Hepatocyte (in vitro differentiated cells): ENCODE results near the gene VAC14. TPM values are rescaled to one million over a fixed set of nuclear protein-coding genes. Genes with fewer than 3 reads are reported as not detected.

Experiments used
- DNase-seq: peaks from one replicate; pipeline ENCODE4 v3.0.0-alpha.2; 2016; ENCODE audit warnings: low spot score
- H2AFZ ChIP-seq: fragments of 200-600 bp; sonication (generic); 2 replicates; pipeline ENCODE4 v1.6.0; 2016; ENCODE audit warnings: antibody characterized with exemption, mild to moderate bottlenecking
- H3K27ac ChIP-seq: fragments of 200-600 bp; sonication (generic); 2 replicates; pipeline ENCODE4 v1.5.1; 2016; ENCODE audit warnings: mild to moderate bottlenecking
- H3K27me3 ChIP-seq: fragments of 200-600 bp; sonication (generic); 2 replicates; pipeline ENCODE4 v1.6.1; 2016
- H3K36me3 ChIP-seq: fragments of 200-600 bp; sonication (generic); replicated peaks from 2 replicates; pipeline ENCODE4 v1.5.1; 2016; ENCODE audit warnings: low read depth; ENCODE audit not compliant: insufficient read depth
- H3K4me1 ChIP-seq: fragments of 200-600 bp; sonication (generic); 2 replicates; pipeline ENCODE4 v1.5.1; 2016; ENCODE audit warnings: mild to moderate bottlenecking, moderate library complexity; ENCODE audit not compliant: insufficient read depth
- H3K4me2 ChIP-seq: fragments of 200-600 bp; sonication (generic); 2 replicates; pipeline ENCODE4 v1.6.0; 2016
- H3K4me3 ChIP-seq: fragments of 200-600 bp; sonication (generic); 2 replicates; pipeline ENCODE4 v1.5.1; 2016; ENCODE audit warnings: mild to moderate bottlenecking
- H3K79me2 ChIP-seq: fragments of 200-600 bp; sonication (generic); 2 replicates; pipeline ENCODE4 v1.6.0; 2017; ENCODE audit warnings: mild to moderate bottlenecking
- H3K9me2 ChIP-seq: fragments of 200-600 bp; sonication (generic); replicated peaks from 2 replicates; pipeline ENCODE4 v1.6.0; 2017; ENCODE audit warnings: mild to moderate bottlenecking; ENCODE audit not compliant: insufficient read depth
- H3K9me3 ChIP-seq: fragments of 200-600 bp; sonication (generic); 2 replicates; pipeline ENCODE4 v1.5.1; 2016; ENCODE audit warnings: low read depth, mild to moderate bottlenecking
- H4K20me1 ChIP-seq: fragments of 200-600 bp; sonication (generic); 2 replicates; pipeline ENCODE4 v1.6.0; 2016; ENCODE audit warnings: mild to moderate bottlenecking; ENCODE audit not compliant: insufficient read depth, poor library complexity, severe bottlenecking
- CTCF ChIP-seq: fragments of 200-600 bp; sonication (generic); IDR thresholded peaks from 2 replicates; pipeline ENCODE4 v1.5.1; 2016; ENCODE audit warnings: antibody characterized with exemption, mild to moderate bottlenecking; ENCODE audit not compliant: poor library complexity
- EZH2 ChIP-seq: fragments of 200-600 bp; sonication (generic); IDR thresholded peaks from 2 replicates; pipeline ENCODE4 v1.6.1; 2016; ENCODE audit warnings: antibody characterized with exemption, mild to moderate bottlenecking, borderline replicate concordance
- EZH2phosphoT487 ChIP-seq: fragments of 200-600 bp; sonication (generic); IDR thresholded peaks from one replicate; pipeline ENCODE4 v1.6.1; 2018; ENCODE audit warnings: antibody characterized with exemption, mild to moderate bottlenecking, low read depth, moderate library complexity; ENCODE audit not compliant: unreplicated experiment, severe bottlenecking
- whole genome bisulfite sequencing: methylation state at CpG from one replicate; pipeline ENCODE4 v1.1.6; 2016; ENCODE audit warnings: low lambda C conversion rate; ENCODE audit errors: missing lambda C conversion rate; 5-methylcytosine and 5-hydroxymethylcytosine counted together
- polyA plus RNA-seq: library from polyadenylated mRNA; unstranded; fragments of >200 nt; fragmentation: Nextera tagmentation; extraction: Ambion mirVana; gene quantifications from 2 replicates; pipeline ENCODE4 v1.2.1, GENCODE V29; 2016
- total RNA-seq: library from RNA; depleted of rRNA; stranded (reverse); fragments of >200 nt; gene quantifications from 2 replicates; pipeline ENCODE4 v1.2.3, GENCODE V29; 2014

VAC14 gene
- total and polyA plus RNA-seq, 2 experiments from 2014 or later: 35.8 to 49.4 TPM

DNA sequence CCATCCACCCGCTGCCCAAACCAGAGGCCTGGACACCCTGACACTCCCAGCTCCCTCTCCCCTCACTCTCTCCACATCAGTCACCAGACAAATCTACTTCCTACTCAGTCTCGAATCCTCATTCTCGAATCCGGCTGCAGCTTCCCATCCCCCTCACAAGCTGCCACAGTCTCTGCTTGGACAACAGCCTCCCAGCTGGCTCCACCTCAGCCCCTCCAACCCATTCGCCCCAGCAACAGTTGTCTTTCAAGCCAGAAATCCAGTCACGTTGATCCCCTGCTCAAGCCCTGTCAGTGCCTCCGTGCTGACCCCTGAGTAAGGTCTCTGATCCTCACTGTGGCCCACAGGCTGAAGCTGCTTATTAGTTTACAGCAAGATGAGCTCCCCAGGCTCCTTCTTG, 70.9 kb downstream of the VAC14 start:
- Histone ChIP-seq H3K4me2 (no peak overlapping the region), H3K36me3 (no peaks in the 10 kb centered on the region), H3K4me1 (peaks cover 20% of the 10 kb centered on the region), H4K20me1 (no peaks in the 10 kb centered on the region), H3K9me2 (no peaks in the 10 kb centered on the region), H3K27ac (no peak overlapping the region), H3K4me3 (no peak overlapping the region), H2AFZ (no peak overlapping the region), H3K27me3 (no peaks in the 10 kb centered on the region), H3K9me3 (no peaks in the 10 kb centered on the region), H3K79me2 (no peaks in the 10 kb centered on the region)
- WGBS: 78% methylated on average over 7 of the region's 7 CpGs
- DNase-seq: no peak
- TF ChIP-seq CTCF (no peak), EZH2phosphoT487 (no peak), EZH2 (no peak)

DNA sequence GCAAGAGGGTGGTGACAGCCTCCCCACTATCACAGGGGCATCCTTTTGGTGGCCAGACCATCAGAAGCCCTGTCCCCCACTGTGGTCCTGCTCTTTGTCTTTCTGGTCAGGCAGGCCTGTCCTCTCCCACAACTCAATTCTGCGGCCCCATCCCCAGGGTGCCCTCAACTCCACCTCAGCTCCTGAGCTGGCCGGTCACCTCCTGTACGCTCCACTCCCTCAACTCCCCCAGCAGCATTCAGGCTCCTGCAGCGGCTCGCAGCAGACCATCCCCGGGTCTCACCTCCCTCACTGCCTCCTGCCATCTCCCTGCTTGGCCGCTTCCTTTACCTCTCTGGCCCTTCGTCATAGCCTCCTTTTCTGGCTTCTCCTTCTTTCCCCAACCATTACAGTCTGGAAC, 71.7 kb downstream of the VAC14 start:
- H3K27me3 ChIP-seq: no peaks in the 10 kb centered on the region
- no peak overlapping the region for H3K27ac ChIP-seq
- no peak for DNase-seq
- H3K79me2 ChIP-seq: no peaks in the 10 kb centered on the region
- no peaks in the 10 kb centered on the region for H3K36me3 ChIP-seq
- H3K4me2 ChIP-seq: no peak overlapping the region
- H4K20me1 ChIP-seq: no peaks in the 10 kb centered on the region
- peaks cover 28% of the 10 kb centered on the region for H3K4me1 ChIP-seq
- no peak overlapping the region for H3K4me3 ChIP-seq
- no peaks in the 10 kb centered on the region for H3K9me2 ChIP-seq
- WGBS: 96% methylated on average over 8 of the region's 8 CpGs
- no peaks in the 10 kb centered on the region for H3K9me3 ChIP-seq
- no peak for TF ChIP-seq EZH2
- no peak for TF ChIP-seq CTCF
- TF ChIP-seq EZH2phosphoT487: no peak
- no peak overlapping the region for H2AFZ ChIP-seq

DNA sequence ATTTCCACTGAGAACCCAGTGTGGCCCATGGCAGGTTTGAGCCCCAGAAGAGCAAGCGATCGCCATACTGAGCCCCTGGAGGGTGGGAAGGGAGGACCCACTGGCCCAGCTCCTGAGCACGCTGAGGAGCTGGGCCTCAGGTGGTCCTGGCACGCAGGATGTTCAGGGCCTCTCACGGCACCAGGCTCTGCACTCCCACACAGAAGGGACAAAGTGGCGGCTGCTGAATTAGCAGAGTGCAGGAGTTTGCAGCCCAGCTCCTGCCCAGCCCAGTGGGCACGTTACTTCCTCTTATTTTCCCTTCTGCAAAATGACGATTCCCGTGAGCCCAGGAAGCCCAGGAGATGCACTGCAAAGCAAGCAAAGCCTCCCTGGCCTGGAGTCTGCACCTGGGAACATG, 72.8 kb downstream of the VAC14 start:
- Histone ChIP-seq H4K20me1 (no peaks in the 10 kb centered on the region), H3K9me3 (no peaks in the 10 kb centered on the region), H2AFZ (no peak overlapping the region), H3K4me3 (no peak overlapping the region), H3K9me2 (no peaks in the 10 kb centered on the region), H3K27ac (no peak overlapping the region), H3K36me3 (no peaks in the 10 kb centered on the region), H3K4me2 (no peak overlapping the region), H3K27me3 (no peaks in the 10 kb centered on the region), H3K4me1 (peaks cover 32% of the 10 kb centered on the region), H3K79me2 (no peaks in the 10 kb centered on the region)
- TF ChIP-seq EZH2 (no peak), EZH2phosphoT487 (no peak), CTCF (no peak)
- DNase-seq: no peak
- 97% methylated on average over 9 of the region's 9 CpGs for WGBS

- Histone ChIP-seq H3K36me3 (no peaks in the 10 kb centered on the region), H3K9me2 (no peaks in the 10 kb centered on the region), H3K9me3 (no peaks in the 10 kb centered on the region), H2AFZ (no peak overlapping the region), H3K79me2 (no peaks in the 10 kb centered on the region), H3K27me3 (no peaks in the 10 kb centered on the region), H4K20me1 (no peaks in the 10 kb centered on the region), H3K4me1 (peaks cover 32% of the 10 kb centered on the region), H3K4me2 (peak overlapping the region; percentile 48), H3K27ac (peak overlapping the region; percentile 80), H3K4me3 (no peak overlapping the region)
- 75% methylated on average over 9 of the region's 9 CpGs for WGBS
- TF ChIP-seq CTCF: no peak
- TF ChIP-seq EZH2: no peak
- no peak for TF ChIP-seq EZH2phosphoT487
- no peak for DNase-seq
Observed at GRCh38 chr16:70726892-70727361, 74.0 kb downstream of the VAC14 start.
